Ovary (tissue), 3 donors: ENCODE measurements around the gene RDX.

Source experiments
- EP300 ChIP-seq: sonication (generic); formaldehyde crosslinking; IDR thresholded peaks from one replicate; pipeline ENCODE4 v1.6.1; 2017; ENCODE audit warnings: antibody characterized with exemption
- POLR2A ChIP-seq: fragments of 450-650 bp; IDR thresholded peaks from one replicate; pipeline ENCODE4 v1.6.1; 2017; ENCODE audit warnings: antibody characterized with exemption, mild to moderate bottlenecking, moderate library complexity
- TF ChIP-seq, protein P1 (sequence below), 3 donors: fragments of 450-650 bp in 2 of 3; fragments of 200-600 bp in 1 of 3; IDR thresholded peaks; one replicate each; pipeline versions ENCODE4 v1.5.1 to v1.8.0; 2016 to 2022; ENCODE audit warnings: antibody characterized with exemption in 3 of 3, mild to moderate bottlenecking in 1 of 3
- donor health status: DM: no; HTN: no; CAD: no.

DNA sequence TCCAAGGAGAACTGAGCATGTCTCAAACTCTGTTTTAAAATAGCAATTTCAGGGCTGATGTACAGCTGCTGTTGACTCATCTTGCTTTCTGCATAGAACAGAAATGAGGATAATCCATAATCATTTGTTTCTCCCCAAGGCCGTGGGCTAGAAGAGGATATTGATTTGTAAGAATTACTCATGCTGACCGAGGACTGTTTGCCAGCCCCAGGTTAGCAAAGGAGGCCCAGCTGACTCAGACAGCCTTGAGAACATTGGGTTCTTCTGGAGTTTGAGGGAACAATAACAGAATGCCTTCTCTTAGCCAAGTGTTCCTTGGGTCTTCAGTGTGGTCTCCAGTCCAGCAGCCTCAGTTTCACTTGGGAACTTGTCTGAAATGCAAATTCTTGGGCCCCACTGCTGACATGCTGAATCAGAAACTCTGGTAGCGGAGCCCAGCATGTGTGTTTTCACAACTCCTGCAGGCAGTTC is 111.3 kb downstream of the RDX start:
- TF ChIP-seq EP300 (no peak), POLR2A (no peak)
- TF ChIP-seq, protein P1, sequence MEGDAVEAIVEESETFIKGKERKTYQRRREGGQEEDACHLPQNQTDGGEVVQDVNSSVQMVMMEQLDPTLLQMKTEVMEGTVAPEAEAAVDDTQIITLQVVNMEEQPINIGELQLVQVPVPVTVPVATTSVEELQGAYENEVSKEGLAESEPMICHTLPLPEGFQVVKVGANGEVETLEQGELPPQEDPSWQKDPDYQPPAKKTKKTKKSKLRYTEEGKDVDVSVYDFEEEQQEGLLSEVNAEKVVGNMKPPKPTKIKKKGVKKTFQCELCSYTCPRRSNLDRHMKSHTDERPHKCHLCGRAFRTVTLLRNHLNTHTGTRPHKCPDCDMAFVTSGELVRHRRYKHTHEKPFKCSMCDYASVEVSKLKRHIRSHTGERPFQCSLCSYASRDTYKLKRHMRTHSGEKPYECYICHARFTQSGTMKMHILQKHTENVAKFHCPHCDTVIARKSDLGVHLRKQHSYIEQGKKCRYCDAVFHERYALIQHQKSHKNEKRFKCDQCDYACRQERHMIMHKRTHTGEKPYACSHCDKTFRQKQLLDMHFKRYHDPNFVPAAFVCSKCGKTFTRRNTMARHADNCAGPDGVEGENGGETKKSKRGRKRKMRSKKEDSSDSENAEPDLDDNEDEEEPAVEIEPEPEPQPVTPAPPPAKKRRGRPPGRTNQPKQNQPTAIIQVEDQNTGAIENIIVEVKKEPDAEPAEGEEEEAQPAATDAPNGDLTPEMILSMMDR (IDR thresholded peaks at IDR 0.05) = no peak
